Renal cortex interstitium (tissue), 11 donors: Measurements from ENCODE around the gene LACC1. TPM values are rescaled to one million over a fixed set of nuclear protein-coding genes. Genes with fewer than 3 reads are reported as not detected.

Experiments used
- DNase-seq, 11 donors: peaks; one replicate each; pipeline ENCODE4 v3.0.0-alpha.2; 2013; ENCODE audit warnings: low read depth in 9 of 11, low spot score in 4 of 11; ENCODE audit errors: extremely low read depth in 1 of 11
- polyA plus RNA-seq, 3 donors: library from polyadenylated mRNA; unstranded; fragments of 120-200 nt; gene quantifications; one replicate each; pipeline ENCODE4 v1.2.1, GENCODE V29; 2013; ENCODE audit not compliant: insufficient read length in 3 of 3

LACC1 gene
- polyA plus RNA-seq, 3 donors: 4.3 to 4.7 (median 4.4) TPM

GRCh38 chr13:43929947-43930346 is 50.2 kb downstream of the LACC1 start:
- no peak for DNase-seq

DNA sequence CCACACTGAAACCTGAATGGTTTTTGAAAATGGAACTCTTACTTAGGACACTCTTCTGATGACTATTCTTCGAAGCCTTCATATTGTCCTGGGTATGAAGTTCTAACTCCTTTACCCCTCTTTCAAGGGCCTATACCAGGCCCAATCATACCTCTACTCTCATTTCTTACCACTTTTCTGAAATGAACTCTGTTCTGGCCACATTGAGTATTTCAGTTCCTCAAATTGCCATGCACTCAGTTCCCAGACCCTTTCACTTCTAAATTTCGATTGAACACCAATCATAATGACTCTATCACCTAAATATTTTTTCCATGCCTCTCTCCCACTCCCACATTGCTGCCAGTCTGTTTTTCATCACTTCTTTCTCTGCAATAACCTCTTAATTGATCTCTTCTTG is 53.7 kb downstream of the LACC1 start:
- DNase-seq: no peak

DNA sequence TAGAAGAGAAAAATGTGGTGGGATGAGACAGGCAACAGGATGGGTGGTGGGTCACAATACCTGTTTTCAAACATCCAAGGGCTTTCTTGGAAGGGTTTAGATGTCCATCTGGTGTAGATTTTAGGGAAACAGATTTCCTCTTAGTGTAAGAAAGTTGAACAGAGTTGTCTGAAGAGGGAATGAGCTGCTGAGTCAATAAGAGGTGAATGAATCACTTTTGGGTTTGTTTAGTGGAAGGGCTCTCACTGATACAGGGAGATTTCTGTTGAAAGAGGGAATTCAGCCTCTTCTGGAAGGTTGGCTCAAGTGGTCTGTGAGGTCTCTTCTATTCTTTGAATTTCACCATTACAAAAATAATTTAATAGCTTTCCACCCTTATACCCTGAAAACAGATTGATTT is 54.6 kb downstream of the LACC1 start:
- no peak for DNase-seq

GRCh38 chr13:43935878-43936277 is 56.2 kb downstream of the LACC1 start:
- no peak for DNase-seq

GRCh38 chr13:43936647-43937046 is 56.9 kb downstream of the LACC1 start:
- DNase-seq: no peak

DNA sequence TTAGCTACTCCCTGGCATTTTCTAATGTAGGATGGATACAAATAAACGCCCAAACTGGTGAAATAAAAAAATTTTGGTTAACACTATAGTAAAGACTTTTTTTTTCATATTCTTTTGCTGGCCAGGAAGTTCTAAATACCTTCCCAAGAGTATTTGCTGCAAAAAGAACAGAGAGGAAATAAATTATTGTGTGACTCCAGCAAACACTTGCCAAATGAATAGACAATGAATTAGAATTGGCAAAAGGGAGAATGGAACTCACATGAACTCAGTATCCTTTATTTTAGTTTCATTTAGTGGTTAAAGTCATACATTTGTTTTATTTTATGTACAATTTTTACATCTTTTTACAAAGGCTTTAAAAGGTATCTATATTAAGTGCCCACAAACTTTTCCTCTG is 58.1 kb downstream of the LACC1 start:
- no peak for DNase-seq

DNA sequence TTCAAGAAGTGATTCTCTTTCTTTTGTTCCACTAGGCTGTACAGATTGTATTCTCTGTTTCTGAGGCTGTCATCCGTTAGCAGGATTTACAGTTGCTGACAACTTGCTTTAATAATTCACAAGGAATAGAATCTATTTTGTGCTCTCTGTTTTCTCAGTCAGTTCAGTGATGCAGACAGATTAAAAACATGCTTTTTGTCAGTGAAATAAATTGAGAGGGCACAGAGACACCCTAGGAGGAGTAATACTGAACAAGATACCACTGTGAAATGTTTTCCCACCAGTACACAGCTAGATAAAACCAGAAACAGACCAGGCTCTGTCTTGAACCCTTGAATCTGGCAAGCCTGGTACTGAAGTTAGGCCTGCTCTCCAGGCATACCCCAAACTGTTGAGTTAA is 58.7 kb downstream of the LACC1 start:
- DNase-seq: no peak

- DNase-seq: no peak
Measured at GRCh38 chr13:43939086-43939485, 59.4 kb downstream of the LACC1 start.

- DNase-seq: no peak
Measured at GRCh38 chr13:43942286-43942685, 62.6 kb downstream of the LACC1 start.

Other genes with a start within 250 kb of the LACC1 start
- gene ENOX1, start 92.9 kb upstream of the LACC1 start, polyA plus RNA-seq: 10 to 100 TPM in 1 of 3 donors, 1 to 10 TPM in 2; 8.4 to 11.1 (median 9.7) TPM
- 10 to 100 TPM; 10.5 to 19.9 (median 16.2) TPM for gene CCDC122, start 164 bp upstream of the LACC1 start, polyA plus RNA-seq